Activated T-helper 17 cell treated with anti-CD3 and anti-CD28 coated beads, Interleukin-2, amount 50 U/mL, for 72 hours (primary cell): ENCODE results near the gene CEP55. TPM values are rescaled to one million over a fixed set of nuclear protein-coding genes. Genes with fewer than 3 reads are reported as not detected.

Experiments used
- ATAC-seq: fragments of 150-1000 bp; cut with Tn5 transposase; replicated peaks from 2 replicates; pipeline ENCODE4 v1.10.0; 2021; ENCODE audit warnings: mild to moderate bottlenecking, moderate library complexity
- H3K27ac Mint-ChIP-seq: one replicate; pipeline ENCODE4 v1.8.0; 2022; ENCODE audit warnings: mixed read lengths
- H3K27me3 Mint-ChIP-seq: one replicate; pipeline ENCODE4 v1.8.0; 2022; ENCODE audit warnings: mixed read lengths
- H3K36me3 Mint-ChIP-seq: one replicate; pipeline ENCODE4 v1.8.0; 2022; ENCODE audit warnings: low read depth, mild to moderate bottlenecking, mixed read lengths
- H3K4me1 Mint-ChIP-seq: one replicate; pipeline ENCODE4 v1.8.0; 2022; ENCODE audit warnings: mixed read lengths
- H3K4me3 Mint-ChIP-seq: one replicate; pipeline ENCODE4 v1.8.0; 2022; ENCODE audit warnings: mild to moderate bottlenecking, mixed read lengths
- H3K9me3 Mint-ChIP-seq: one replicate; pipeline ENCODE4 v1.8.0; 2022; ENCODE audit warnings: mixed read lengths
- total RNA-seq, 2 donors: library from RNA; stranded (reverse); gene quantifications; one replicate each; pipeline ENCODE4 v1.2.3, GENCODE V29; 2022

CEP55 gene
- total RNA-seq, 2 donors from 2014 or later, result 47.8 to 73.8 TPM

- peak overlapping the region; percentile 94 for H3K4me3 Mint-ChIP-seq
- H3K36me3 Mint-ChIP-seq, result peaks cover 27% of the 10 kb centered on the region
- H3K4me1 Mint-ChIP-seq, result peaks cover 23% of the 10 kb centered on the region
- H3K27ac Mint-ChIP-seq, result no peak overlapping the region
- H3K9me3 Mint-ChIP-seq, result no peaks in the 10 kb centered on the region
- ATAC-seq, result no peak
- H3K27me3 Mint-ChIP-seq, result no peaks in the 10 kb centered on the region
Measured at GRCh38 chr10:93478873-93479272, 17.5 kb upstream of the CEP55 start.

DNA sequence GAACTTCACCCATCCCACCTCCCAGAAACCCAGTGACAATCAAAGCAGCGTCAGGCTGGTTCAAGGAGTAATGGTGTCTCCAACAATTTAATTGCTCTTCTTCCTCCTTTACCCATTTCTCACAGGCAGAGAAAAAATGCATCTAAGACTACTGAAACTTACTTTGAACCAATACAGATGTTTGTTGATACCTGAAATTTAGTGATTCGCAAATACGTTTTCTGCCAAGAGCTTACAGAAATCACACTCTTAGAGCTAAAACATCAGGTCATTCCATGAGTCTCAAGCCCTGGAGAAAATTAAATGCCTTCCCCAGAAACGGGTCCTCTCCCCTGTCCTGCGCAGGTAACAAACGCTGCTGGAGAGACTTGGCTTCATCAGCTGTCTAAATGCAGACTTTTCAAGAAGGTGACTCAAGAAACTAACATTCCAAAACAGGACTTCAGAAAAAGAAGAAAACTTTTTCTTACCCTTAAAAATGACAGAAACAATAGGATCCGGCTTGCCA is 14.7 kb upstream of the CEP55 start:
- peaks cover 22% of the 10 kb centered on the region for H3K4me1 Mint-ChIP-seq
- peak overlapping the region; percentile 98 for H3K27ac Mint-ChIP-seq
- no peaks in the 10 kb centered on the region for H3K9me3 Mint-ChIP-seq
- H3K36me3 Mint-ChIP-seq, result peaks cover 24% of the 10 kb centered on the region
- peak overlapping the region; percentile 94 for H3K4me3 Mint-ChIP-seq
- no peak for ATAC-seq
- peaks cover 4% of the 10 kb centered on the region for H3K27me3 Mint-ChIP-seq

- peak; percentile 69 for ATAC-seq
- Mint-ChIP-seq H3K36me3 (peaks cover 18% of the 10 kb centered on the region), H3K27me3 (peaks cover 4% of the 10 kb centered on the region), H3K27ac (peak within 1 kb of the TSS; percentile 98), H3K4me3 (peak within 1 kb of the TSS; percentile 94), H3K4me1 (peaks cover 19% of the 10 kb centered on the region), H3K9me3 (no peaks in the 10 kb centered on the region)
Measured at GRCh38 chr10:93482145-93482834, 14.1 kb upstream of the CEP55 start, which contains the start of gene MYOF. Gene MYOF, minus strand, starts transcription at chr10:93482334. Its CDS starts 140 bp downstream, at chr10:93482194.

- Mint-ChIP-seq H3K27ac (no peak overlapping the region), H3K27me3 (peaks cover 8% of the 10 kb centered on the region), H3K9me3 (no peaks in the 10 kb centered on the region), H3K4me3 (no peak overlapping the region), H3K4me1 (peaks cover 14% of the 10 kb centered on the region), H3K36me3 (peaks cover 18% of the 10 kb centered on the region)
- ATAC-seq, result no peak
Measured at GRCh38 chr10:93485690-93486089, 10.7 kb upstream of the CEP55 start.

DNA sequence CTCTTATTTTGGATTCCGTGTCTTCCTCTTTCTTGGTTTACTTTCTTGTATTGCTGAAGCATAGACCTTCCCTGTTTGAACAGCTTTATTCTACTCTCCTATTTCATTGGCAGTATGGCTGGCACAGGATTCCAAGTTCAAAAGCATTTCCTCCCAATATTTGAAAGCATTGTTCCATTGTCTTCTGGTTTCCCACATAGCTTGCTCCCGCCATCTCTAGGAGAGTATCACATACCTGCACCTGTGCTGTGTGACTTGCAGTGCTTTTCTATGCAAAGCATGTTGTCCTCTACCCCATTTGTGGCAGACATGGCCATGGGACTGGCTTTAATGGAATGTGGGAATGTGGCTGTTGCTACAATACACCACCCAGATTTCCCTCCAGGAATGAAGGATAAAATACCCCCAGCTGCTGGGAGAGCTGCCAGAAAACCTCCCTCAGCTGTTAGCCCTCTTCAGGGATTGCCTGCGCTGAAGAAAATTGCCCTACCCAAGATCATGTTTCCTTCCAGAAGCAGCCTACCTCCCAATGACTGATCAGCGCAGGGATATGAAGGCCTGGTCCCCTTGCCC is 7.4 kb upstream of the CEP55 start:
- H3K27me3 Mint-ChIP-seq, result peaks cover 8% of the 10 kb centered on the region
- no peak overlapping the region for H3K27ac Mint-ChIP-seq
- ATAC-seq, result no peak
- H3K4me1 Mint-ChIP-seq, result no peaks in the 10 kb centered on the region
- H3K9me3 Mint-ChIP-seq, result no peaks in the 10 kb centered on the region
- H3K36me3 Mint-ChIP-seq, result no peaks in the 10 kb centered on the region
- no peak overlapping the region for H3K4me3 Mint-ChIP-seq

GRCh38 chr10:93491602-93492121 is 4.8 kb upstream of the CEP55 start:
- no peak overlapping the region for H3K27ac Mint-ChIP-seq
- no peak overlapping the region for H3K4me3 Mint-ChIP-seq
- ATAC-seq, result no peak
- H3K4me1 Mint-ChIP-seq, result no peaks in the 10 kb centered on the region
- no peaks in the 10 kb centered on the region for H3K9me3 Mint-ChIP-seq
- H3K27me3 Mint-ChIP-seq, result peaks cover 8% of the 10 kb centered on the region
- H3K36me3 Mint-ChIP-seq, result no peaks in the 10 kb centered on the region

- H3K36me3 Mint-ChIP-seq, result no peaks in the 10 kb centered on the region
- no peak for ATAC-seq
- peaks cover 8% of the 10 kb centered on the region for H3K27me3 Mint-ChIP-seq
- no peak overlapping the region for H3K27ac Mint-ChIP-seq
- no peak overlapping the region for H3K4me3 Mint-ChIP-seq
- peaks cover 2% of the 10 kb centered on the region for H3K4me1 Mint-ChIP-seq
- no peaks in the 10 kb centered on the region for H3K9me3 Mint-ChIP-seq
Measured at GRCh38 chr10:93493162-93493561, 3.2 kb upstream of the CEP55 start.

DNA sequence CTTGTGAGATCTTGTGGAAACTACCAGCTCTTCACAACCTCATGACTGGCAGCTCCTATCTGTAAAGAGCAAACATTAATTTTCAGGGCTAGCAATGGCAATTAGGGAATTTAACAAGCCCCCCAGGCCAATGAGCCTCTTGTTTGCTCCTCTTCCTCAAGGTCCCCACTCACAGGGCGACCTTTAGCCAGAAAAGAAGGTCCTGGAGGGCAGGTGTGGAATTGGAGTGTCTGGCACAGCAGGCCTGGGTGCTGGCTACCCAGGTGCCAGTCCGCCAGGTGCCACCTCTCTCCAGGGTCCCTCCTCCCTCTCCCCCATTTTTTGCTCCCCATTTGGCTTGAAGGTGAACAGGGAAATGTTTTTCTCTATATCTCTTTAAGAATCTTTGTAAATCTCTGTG is 1.9 kb upstream of the CEP55 start:
- Mint-ChIP-seq H3K36me3 (peaks cover 2% of the 10 kb centered on the region), H3K27ac (no peak overlapping the region), H3K4me1 (peaks cover 9% of the 10 kb centered on the region), H3K4me3 (no peak overlapping the region), H3K9me3 (no peaks in the 10 kb centered on the region), H3K27me3 (peaks cover 3% of the 10 kb centered on the region)
- no peak for ATAC-seq

DNA sequence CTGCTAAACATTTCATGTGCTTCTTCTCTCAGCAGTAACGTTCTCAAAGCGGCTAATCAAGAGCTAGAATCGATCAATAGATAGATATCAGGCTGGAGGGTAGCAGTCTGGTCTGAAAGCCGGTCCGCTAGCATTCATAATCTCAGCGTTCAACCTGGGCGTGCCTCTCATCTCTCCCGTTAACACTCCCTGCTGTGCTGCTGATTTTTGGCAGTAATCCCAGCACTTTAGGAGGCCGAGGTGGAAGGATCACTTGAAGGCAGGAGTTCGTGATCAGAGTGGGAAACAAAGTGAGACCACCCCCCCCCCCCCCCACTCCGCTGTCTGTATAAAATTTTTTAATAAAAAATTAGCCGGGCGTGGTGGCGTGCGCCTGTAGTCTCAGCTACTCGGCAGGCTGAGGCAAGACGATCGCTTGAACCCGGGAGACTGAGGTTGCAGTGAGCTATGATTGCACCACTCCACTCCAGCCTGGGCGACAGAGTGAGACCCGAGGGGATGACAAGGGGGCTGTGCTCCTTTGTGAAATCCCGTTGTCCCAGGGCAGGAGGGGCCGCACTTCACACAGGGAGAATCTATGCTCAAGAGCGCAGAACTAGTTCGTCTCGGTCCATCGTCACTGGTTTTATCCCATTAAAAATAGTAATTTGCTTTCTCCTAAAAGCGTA is 624 bp upstream of the CEP55 start:
- H3K9me3 Mint-ChIP-seq, result no peaks in the 10 kb centered on the region
- peak; percentile 7 for ATAC-seq
- peaks cover 3% of the 10 kb centered on the region for H3K27me3 Mint-ChIP-seq
- peak overlapping the region; percentile 95 for H3K4me3 Mint-ChIP-seq
- peak overlapping the region; percentile 89 for H3K27ac Mint-ChIP-seq
- H3K4me1 Mint-ChIP-seq, result peaks cover 9% of the 10 kb centered on the region
- peaks cover 12% of the 10 kb centered on the region for H3K36me3 Mint-ChIP-seq

DNA sequence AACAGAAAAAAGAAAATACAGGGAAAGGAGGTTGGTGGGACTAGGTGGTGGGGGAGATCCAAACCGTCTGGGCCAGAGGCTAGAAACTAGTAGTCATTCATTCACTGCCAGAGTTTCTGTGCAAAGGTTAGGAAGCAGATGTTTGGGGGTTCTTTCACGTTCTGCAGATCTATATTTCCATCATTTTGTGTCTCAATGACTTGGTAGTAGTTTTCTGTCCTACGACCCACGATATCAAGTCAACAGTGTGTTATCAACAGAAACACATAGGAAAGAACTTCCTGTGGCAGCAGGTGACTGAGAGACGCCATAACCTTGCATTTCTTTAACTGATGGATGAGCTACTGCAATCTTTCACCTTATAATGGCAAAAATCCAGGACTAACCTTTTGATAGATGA is 1.8 kb downstream of the CEP55 start:
- Mint-ChIP-seq H3K4me1 (peaks cover 23% of the 10 kb centered on the region), H3K27me3 (peaks cover 3% of the 10 kb centered on the region), H3K36me3 (peaks cover 20% of the 10 kb centered on the region), H3K4me3 (peak overlapping the region; percentile 95), H3K27ac (peak overlapping the region; percentile 89), H3K9me3 (no peaks in the 10 kb centered on the region)
- ATAC-seq, result no peak

DNA sequence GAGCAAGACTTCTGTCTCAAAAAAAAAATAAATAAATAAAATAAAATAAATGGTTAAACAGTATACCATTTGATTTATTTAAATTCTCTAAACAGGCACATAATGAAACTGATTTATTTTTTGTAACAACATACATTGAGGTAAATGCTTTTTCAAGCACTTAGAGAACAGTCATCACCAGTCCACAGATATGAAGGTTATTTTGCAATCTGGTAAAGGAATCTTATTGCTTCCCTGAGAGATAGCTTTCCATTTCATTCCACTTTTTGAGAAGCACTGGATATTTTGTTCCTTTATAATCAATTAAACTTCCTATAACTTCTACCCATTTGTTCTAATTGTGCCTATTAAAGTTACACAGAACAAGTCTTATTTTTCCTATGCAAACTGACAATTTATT is 5.2 kb downstream of the CEP55 start:
- Mint-ChIP-seq H3K4me3 (no peak overlapping the region), H3K27me3 (no peaks in the 10 kb centered on the region), H3K36me3 (peaks cover 44% of the 10 kb centered on the region), H3K9me3 (no peaks in the 10 kb centered on the region), H3K4me1 (peaks cover 24% of the 10 kb centered on the region), H3K27ac (no peak overlapping the region)
- no peak for ATAC-seq

GRCh38 chr10:93503075-93503474 is 6.7 kb downstream of the CEP55 start:
- ATAC-seq, result peak; percentile 48
- H3K4me1 Mint-ChIP-seq, result peaks cover 23% of the 10 kb centered on the region
- no peaks in the 10 kb centered on the region for H3K27me3 Mint-ChIP-seq
- peak overlapping the region; percentile 49 for H3K4me3 Mint-ChIP-seq
- H3K27ac Mint-ChIP-seq, result peak overlapping the region; percentile 41
- peaks cover 57% of the 10 kb centered on the region for H3K36me3 Mint-ChIP-seq
- no peaks in the 10 kb centered on the region for H3K9me3 Mint-ChIP-seq

DNA sequence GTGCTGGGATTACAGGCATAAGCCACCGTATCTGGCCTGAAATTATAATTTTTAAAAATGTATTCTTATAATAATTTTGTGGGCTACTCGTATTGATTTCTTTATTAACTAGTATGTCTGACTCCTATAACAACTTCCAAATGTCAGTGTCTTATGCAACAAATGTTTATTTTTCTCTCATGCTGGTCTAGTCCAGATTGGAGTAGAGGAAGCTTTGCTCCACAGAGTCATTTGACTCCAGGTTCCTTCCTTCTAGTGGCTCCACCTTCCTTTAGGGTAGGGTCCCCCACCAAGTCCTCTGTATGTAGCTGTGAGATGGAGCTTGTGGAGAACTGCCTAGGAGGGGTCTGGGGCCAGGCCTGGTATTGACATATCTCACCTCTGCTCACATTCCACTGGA is 8.7 kb downstream of the CEP55 start:
- Mint-ChIP-seq H3K4me1 (peaks cover 23% of the 10 kb centered on the region), H3K27me3 (no peaks in the 10 kb centered on the region), H3K36me3 (peaks cover 60% of the 10 kb centered on the region), H3K27ac (peak overlapping the region; percentile 29), H3K4me3 (no peak overlapping the region), H3K9me3 (no peaks in the 10 kb centered on the region)
- no peak for ATAC-seq

DNA sequence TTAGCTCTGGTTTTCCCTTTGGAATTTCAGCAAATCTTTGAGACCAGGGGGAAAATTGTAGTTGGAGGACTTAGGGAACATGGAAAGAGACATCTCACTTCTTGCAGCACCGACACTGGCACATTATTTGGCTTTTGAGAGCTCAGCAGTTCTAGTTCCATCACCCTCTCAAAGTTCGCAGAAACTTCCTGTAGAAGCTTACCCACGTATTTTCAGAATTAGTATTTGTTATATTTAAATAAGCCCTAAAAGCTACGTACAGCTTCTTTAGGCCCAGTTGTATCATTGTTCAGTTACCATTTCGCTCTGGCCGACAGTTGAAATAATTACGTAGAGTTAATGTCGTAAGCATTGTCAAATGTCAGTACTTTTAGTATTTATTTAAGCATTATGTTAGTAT is 13.4 kb downstream of the CEP55 start:
- Mint-ChIP-seq H3K4me3 (peak overlapping the region; percentile 6), H3K4me1 (peaks cover 8% of the 10 kb centered on the region), H3K36me3 (peaks cover 38% of the 10 kb centered on the region), H3K9me3 (no peaks in the 10 kb centered on the region), H3K27me3 (no peaks in the 10 kb centered on the region), H3K27ac (peak overlapping the region; percentile 28)
- peak; percentile 72 for ATAC-seq
